ENCODE measurements around the gene ERC2.

Gene ERC2

DNA sequence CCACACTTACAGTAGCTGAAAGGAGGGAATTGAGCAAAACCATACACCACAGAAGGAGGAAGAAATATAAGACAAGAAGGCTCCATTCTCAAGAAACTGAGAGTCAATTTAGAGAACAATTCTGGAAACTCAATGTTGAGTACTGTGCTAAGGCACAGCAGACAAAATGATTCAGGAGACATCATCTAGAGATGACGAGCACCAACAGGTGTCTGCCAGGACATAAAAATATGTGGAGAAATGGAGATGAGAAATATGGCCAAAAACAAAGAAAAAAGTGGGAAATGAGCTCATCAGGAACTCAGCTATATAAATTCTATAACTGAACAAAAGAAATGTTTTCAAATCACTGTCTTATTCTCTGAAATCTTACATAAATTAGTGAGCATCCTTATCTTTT, 343.7 kb downstream of the ERC2 start:
- TF ChIP-seq, protein P1, sequence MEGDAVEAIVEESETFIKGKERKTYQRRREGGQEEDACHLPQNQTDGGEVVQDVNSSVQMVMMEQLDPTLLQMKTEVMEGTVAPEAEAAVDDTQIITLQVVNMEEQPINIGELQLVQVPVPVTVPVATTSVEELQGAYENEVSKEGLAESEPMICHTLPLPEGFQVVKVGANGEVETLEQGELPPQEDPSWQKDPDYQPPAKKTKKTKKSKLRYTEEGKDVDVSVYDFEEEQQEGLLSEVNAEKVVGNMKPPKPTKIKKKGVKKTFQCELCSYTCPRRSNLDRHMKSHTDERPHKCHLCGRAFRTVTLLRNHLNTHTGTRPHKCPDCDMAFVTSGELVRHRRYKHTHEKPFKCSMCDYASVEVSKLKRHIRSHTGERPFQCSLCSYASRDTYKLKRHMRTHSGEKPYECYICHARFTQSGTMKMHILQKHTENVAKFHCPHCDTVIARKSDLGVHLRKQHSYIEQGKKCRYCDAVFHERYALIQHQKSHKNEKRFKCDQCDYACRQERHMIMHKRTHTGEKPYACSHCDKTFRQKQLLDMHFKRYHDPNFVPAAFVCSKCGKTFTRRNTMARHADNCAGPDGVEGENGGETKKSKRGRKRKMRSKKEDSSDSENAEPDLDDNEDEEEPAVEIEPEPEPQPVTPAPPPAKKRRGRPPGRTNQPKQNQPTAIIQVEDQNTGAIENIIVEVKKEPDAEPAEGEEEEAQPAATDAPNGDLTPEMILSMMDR (conservative IDR thresholded peaks at IDR 0.05; ENCODE audit: low read length) = no peak
- TF ChIP-seq EZH2phosphoT487 (IDR thresholded peaks at IDR 0.05; ENCODE audit: borderline replicate concordance) = no peak
- Histone ChIP-seq H3K4me3 (ENCODE audit: low read length, poor library complexity, severe bottlenecking) (no peak overlapping the region), H3K79me2 (ENCODE audit: insufficient read depth, low read length) (no peaks in the 10 kb centered on the region), H4K20me1 (ENCODE audit: insufficient read depth, low read length, poor library complexity, severe bottlenecking) (no peaks in the 10 kb centered on the region), H3F3A (ENCODE audit: low read depth) (no peaks in the 10 kb centered on the region), H2AFZ (ENCODE audit: low read length) (no peak overlapping the region), H3K9me2 (replicated peaks; ENCODE audit: low read depth, low read length) (no peaks in the 10 kb centered on the region), H3K9ac (ENCODE audit: low read depth, low read length, poor library complexity, severe bottlenecking) (no peak overlapping the region), H3K27me3 (ENCODE audit: insufficient read depth, low read length, poor library complexity, severe bottlenecking) (no peaks in the 10 kb centered on the region), H3K36me3 (ENCODE audit: insufficient read depth, low read length) (no peaks in the 10 kb centered on the region), H3K4me1 (ENCODE audit: insufficient read depth, low read length, poor library complexity, severe bottlenecking) (no peaks in the 10 kb centered on the region), H3K9me3 (ENCODE audit: insufficient read depth, low read depth, low read length) (no peaks in the 10 kb centered on the region), H3K4me2 (ENCODE audit: low read depth, low read length, poor library complexity, severe bottlenecking) (no peak overlapping the region)

DNA sequence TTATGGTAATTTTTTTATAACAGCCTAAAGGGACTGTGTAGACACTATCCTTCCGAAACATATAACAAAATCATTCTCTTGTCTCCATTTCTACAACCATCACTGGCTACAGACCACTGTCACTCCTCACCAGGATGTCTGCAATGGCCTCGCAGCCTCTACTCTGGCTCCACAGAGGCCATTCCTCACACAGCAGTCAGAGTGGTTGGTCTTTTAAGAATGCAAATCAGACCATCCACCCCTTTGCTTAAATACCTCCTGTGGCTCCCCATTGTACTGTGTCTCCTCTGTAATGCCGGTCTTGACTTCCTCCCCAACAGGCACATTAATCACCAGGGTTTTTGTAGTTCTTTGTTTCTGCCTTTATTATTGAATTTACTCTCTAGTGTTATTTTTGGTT, 344.8 kb downstream of the ERC2 start:
- H3K4me2 ChIP-seq (ENCODE audit: low read depth, low read length, poor library complexity, severe bottlenecking) = no peak overlapping the region
- TF ChIP-seq, protein P1 (conservative IDR thresholded peaks at IDR 0.05; ENCODE audit: low read length) = no peak
- no peak for TF ChIP-seq EZH2phosphoT487 (IDR thresholded peaks at IDR 0.05; ENCODE audit: borderline replicate concordance)

DNA sequence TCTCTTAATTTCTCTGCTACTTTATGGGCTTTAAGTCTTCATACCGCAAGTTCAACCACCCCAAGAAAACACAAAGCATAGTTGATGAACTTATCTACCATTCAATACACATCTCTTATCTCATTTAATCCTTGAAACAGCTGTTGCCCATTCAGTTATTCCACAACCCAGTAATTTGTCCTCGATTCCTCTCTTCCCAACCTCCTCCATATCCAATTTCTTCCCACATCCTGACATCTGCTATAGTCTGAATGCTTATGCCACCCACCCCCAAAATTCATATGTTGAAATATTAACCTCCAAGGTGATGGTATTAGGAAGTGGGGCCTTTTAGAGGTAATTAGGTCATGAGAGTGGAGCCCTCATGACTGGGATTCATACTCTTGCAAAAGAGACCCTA, 345.4 kb downstream of the ERC2 start:
- no peaks in the 10 kb centered on the region for H3K4me1 ChIP-seq (ENCODE audit: insufficient read depth, low read length, poor library complexity, severe bottlenecking)
- H3K79me2 ChIP-seq (ENCODE audit: insufficient read depth, low read length) = no peaks in the 10 kb centered on the region
- no peaks in the 10 kb centered on the region for H4K20me1 ChIP-seq (ENCODE audit: insufficient read depth, low read length, poor library complexity, severe bottlenecking)
- TF ChIP-seq, protein P1 (conservative IDR thresholded peaks at IDR 0.05; ENCODE audit: low read length) = no peak
- no peak for TF ChIP-seq EZH2phosphoT487 (IDR thresholded peaks at IDR 0.05; ENCODE audit: borderline replicate concordance)
- H3K27me3 ChIP-seq (ENCODE audit: insufficient read depth, low read length, poor library complexity, severe bottlenecking) = no peaks in the 10 kb centered on the region
- H3K9me2 ChIP-seq (replicated peaks; ENCODE audit: low read depth, low read length) = no peaks in the 10 kb centered on the region
- no peak overlapping the region for H2AFZ ChIP-seq (ENCODE audit: low read length)
- H3K9ac ChIP-seq (ENCODE audit: low read depth, low read length, poor library complexity, severe bottlenecking) = no peak overlapping the region
- no peaks in the 10 kb centered on the region for H3F3A ChIP-seq (ENCODE audit: low read depth)
- H3K9me3 ChIP-seq (ENCODE audit: insufficient read depth, low read depth, low read length) = no peaks in the 10 kb centered on the region
- H3K36me3 ChIP-seq (ENCODE audit: insufficient read depth, low read length) = no peaks in the 10 kb centered on the region
- no peak overlapping the region for H3K4me3 ChIP-seq (ENCODE audit: low read length, poor library complexity, severe bottlenecking)
- H3K4me2 ChIP-seq (ENCODE audit: low read depth, low read length, poor library complexity, severe bottlenecking) = no peak overlapping the region

More for the DNA sequence above, 344.8 kb downstream of the ERC2 start:
- H3K9me2 ChIP-seq (replicated peaks; ENCODE audit: low read depth, low read length) = no peaks in the 10 kb centered on the region
- no peaks in the 10 kb centered on the region for H4K20me1 ChIP-seq (ENCODE audit: insufficient read depth, low read length, poor library complexity, severe bottlenecking)
- H3K36me3 ChIP-seq (ENCODE audit: insufficient read depth, low read length) = no peaks in the 10 kb centered on the region
- no peak overlapping the region for H2AFZ ChIP-seq (ENCODE audit: low read length)
- H3K9me3 ChIP-seq (ENCODE audit: insufficient read depth, low read depth, low read length) = no peaks in the 10 kb centered on the region
- H3K4me3 ChIP-seq (ENCODE audit: low read length, poor library complexity, severe bottlenecking) = no peak overlapping the region
- no peaks in the 10 kb centered on the region for H3F3A ChIP-seq (ENCODE audit: low read depth)
- no peaks in the 10 kb centered on the region for H3K4me1 ChIP-seq (ENCODE audit: insufficient read depth, low read length, poor library complexity, severe bottlenecking)
- H3K79me2 ChIP-seq (ENCODE audit: insufficient read depth, low read length) = no peaks in the 10 kb centered on the region
- no peak overlapping the region for H3K9ac ChIP-seq (ENCODE audit: low read depth, low read length, poor library complexity, severe bottlenecking)
- no peaks in the 10 kb centered on the region for H3K27me3 ChIP-seq (ENCODE audit: insufficient read depth, low read length, poor library complexity, severe bottlenecking)
